HepG2 (cell line): ENCODE data around the gene HORMAD2. TPM values are rescaled to one million over a fixed set of nuclear protein-coding genes. Genes with fewer than 3 reads are reported as not detected.

Experiments used
- ATAC-seq: fragments of 200-7000 bp; cut with Tn5 transposase; 3 replicates; pipeline ENCODE4 v1.9.1; 2020; ENCODE audit warnings: mild to moderate bottlenecking, moderate library complexity
- BruUV-seq: library from RNA; stranded (reverse); fragments of 400-500 nt; replicated peaks from 2 replicates; lab custom pipeline; 2021; lab: Mats Ljungman, UMichigan
- CTCF ChIA-PET: fragments of 300-600 bp; formaldehyde crosslinking; extraction: SDS; loops from one replicate; lab custom pipeline; 2021; ENCODE audit warnings: low total read pairs, inconsistent platforms, low intra/inter-chr PET ratio; lab: Yijun Ruan, JAX
- POLR2A ChIA-PET: fragments of 350-600 bp; sonication (Branson Sonifier 250); formaldehyde crosslinking; loops from one replicate; lab custom pipeline; 2020; ENCODE audit warnings: antibody characterized with exemption, inconsistent platforms; lab: Yijun Ruan, JAX
- DNase-seq: peaks from one replicate; pipeline ENCODE4 v3.0.0-alpha.2; 2015; ENCODE audit warnings: low spot score
- FAIRE-seq: peaks from 3 replicates; lab custom pipeline; 2011; peaks lifted over from hg19 to GRCh38; lab: Jason Lieb, UNC
- H2AFZ ChIP-seq: one replicate; pipeline ENCODE4 v1.6.1; 2011; ENCODE audit warnings: low read length, inconsistent platforms
- H3K27ac ChIP-seq: fragments of 300-600 bp; 3 replicates; pipeline ENCODE4 v1.8.0; 2011; ENCODE audit warnings: mixed run types, mild to moderate bottlenecking, mixed read lengths, low read length, inconsistent platforms; ENCODE audit not compliant: insufficient read depth; ENCODE audit errors: extremely low read length
- H3K27me3 ChIP-seq, 2 experiments: fragments of 200-600 bp in 1 of 2; 2 replicates in 1 of 2; 3 replicates in 1 of 2; pipeline versions ENCODE4 v1.6.0 to v1.8.0; 2011; ENCODE audit warnings: low read length in 2 of 2, mild to moderate bottlenecking in 2 of 2, moderate library complexity in 2 of 2, inconsistent platforms in 1 of 2; ENCODE audit not compliant: insufficient read depth in 2 of 2, control insufficient read depth in 1 of 2
- H3K36me3 ChIP-seq, 2 experiments: fragments of 200-600 bp in 1 of 2; replicated peaks in 1 of 2; 2 replicates in 1 of 2; 3 replicates in 1 of 2; pipeline versions ENCODE4 v1.5.1 to v1.8.0; 2011; ENCODE audit warnings: low read length in 2 of 2, inconsistent platforms in 1 of 2; ENCODE audit not compliant: insufficient read depth in 2 of 2, control insufficient read depth in 1 of 2
- H3K4me1 ChIP-seq: 2 replicates; pipeline ENCODE4 v1.5.1; 2012; ENCODE audit warnings: low read length, inconsistent platforms; ENCODE audit not compliant: insufficient read depth
- H3K4me2 ChIP-seq: 2 replicates; pipeline ENCODE4 v1.6.0; 2011; ENCODE audit warnings: low read depth, low read length, inconsistent platforms
- H3K4me3 ChIP-seq, 3 experiments: fragments of 200-600 bp in 1 of 3; sonication (generic), shearing (Covaris generic) in 1 of 3; replicated peaks in 1 of 3; 2 replicates each; pipeline ENCODE4 v1.5.1; 2011 to 2016; ENCODE audit warnings: low read length in 3 of 3, inconsistent platforms in 2 of 3, low read depth in 2 of 3, mild to moderate bottlenecking in 2 of 3, control low read depth in 1 of 3, mixed read lengths in 1 of 3; ENCODE audit not compliant: insufficient read depth in 1 of 3
- H3K79me2 ChIP-seq: one replicate; pipeline ENCODE4 v1.6.1; 2011; ENCODE audit warnings: low read length, inconsistent platforms; ENCODE audit not compliant: insufficient read depth
- H3K9ac ChIP-seq: 2 replicates; pipeline ENCODE4 v1.6.0; 2011; ENCODE audit warnings: mild to moderate bottlenecking, low read depth, low read length, inconsistent platforms; ENCODE audit not compliant: insufficient read depth
- H3K9me3 ChIP-seq: 2 replicates; pipeline ENCODE4 v1.5.1; 2012; ENCODE audit warnings: mild to moderate bottlenecking, low read length
- H4K20me1 ChIP-seq: 2 replicates; pipeline ENCODE4 v1.6.0; 2011; ENCODE audit warnings: inconsistent platforms, mild to moderate bottlenecking, low read length, moderate library complexity; ENCODE audit not compliant: insufficient read depth
- JUN ChIP-seq: sonication (generic); formaldehyde crosslinking; IDR thresholded peaks from 2 replicates; pipeline ENCODE4 v1.4.0; 2020; ENCODE audit warnings: mild to moderate bottlenecking, missing genetic modification reagents
- MTA1 ChIP-seq: sonication (generic); formaldehyde crosslinking; IDR thresholded peaks from 2 replicates; pipeline ENCODE4 v1.4.0; 2020; ENCODE audit warnings: missing genetic modification reagents, mild to moderate bottlenecking, borderline replicate concordance
- PITX1 ChIP-seq: sonication (generic); formaldehyde crosslinking; IDR thresholded peaks from 2 replicates; pipeline ENCODE4 v1.5.1; 2020; ENCODE audit warnings: mild to moderate bottlenecking, missing genetic modification reagents
- ZNF34 ChIP-seq: sonication (generic); formaldehyde crosslinking; IDR thresholded peaks from 2 replicates; pipeline ENCODE4 v1.4.0; 2020; ENCODE audit warnings: mild to moderate bottlenecking, missing genetic modification reagents, borderline replicate concordance
- ZNF543 ChIP-seq: sonication (generic); formaldehyde crosslinking; IDR thresholded peaks from 2 replicates; pipeline ENCODE4 v1.4.0; 2020; ENCODE audit warnings: mild to moderate bottlenecking, missing genetic modification reagents
- WGBS: methylation state at CpG from one replicate; pipeline ENCODE4 v1.1.6; 2017; ENCODE audit warnings: low lambda C conversion rate; 5-methylcytosine and 5-hydroxymethylcytosine counted together
- in situ Hi-C: cut with HindIII; loops from 2 replicates; pipeline ENCODE4 v1.10.0; 2017; ENCODE audit warnings: low pct_unique_long_range_greater_than_20kb; ENCODE audit not compliant: extremely low pct_ligation_motif_present
- intact Hi-C: fragments of 100-400 bp; cut with micrococcal nuclease; formaldehyde crosslinking; loops from one replicate; pipeline ENCODE4 v1.10.0; 2022; ENCODE audit not compliant: unreplicated experiment
- polyA plus RNA-seq, 8 experiments: library from polyadenylated mRNA; depleted of rRNA in 3 of 8; stranded (reverse) in 7 of 8; unstranded in 1 of 8; fragments of >200 nt; fragmentation: Illumina TruSeq in 4 of 8; extraction: Trizol in 4 of 8; gene quantifications; 2 replicates each; pipeline versions ENCODE4 v1.2.1 to v1.2.3, GENCODE V29; 2011 to 2016; ENCODE audit warnings: low read depth in 4 of 8, missing spikeins in 1 of 8, mixed read lengths in 1 of 8; ENCODE audit not compliant: insufficient read depth in 1 of 8
- total RNA-seq, 5 experiments: library from RNA; depleted of rRNA; stranded (reverse); fragments of >200 nt; fragmentation: Illumina TruSeq; extraction: Trizol; gene quantifications; 2 replicates each; pipeline ENCODE4 v1.2.3, GENCODE V29; 2016; ENCODE audit warnings: low read depth in 1 of 5
- TF ChIP-seq, protein P1 (sequence below), 2 experiments: sonication (generic) in 1 of 2; formaldehyde crosslinking in 1 of 2; IDR thresholded peaks; 2 replicates each; pipeline versions ENCODE4 v1.4.0 to v1.6.1; 2016 to 2020; ENCODE audit warnings: borderline replicate concordance in 1 of 2, low read depth in 1 of 2, mild to moderate bottlenecking in 1 of 2, missing genetic modification reagents in 1 of 2
- TF ChIP-seq, protein P2 (sequence below): sonication (generic); formaldehyde crosslinking; IDR thresholded peaks from 2 replicates; pipeline ENCODE4 v1.5.1; 2020; ENCODE audit warnings: mild to moderate bottlenecking, missing genetic modification reagents, borderline replicate concordance

HORMAD2 gene
- total and polyA plus RNA-seq, 2 of the 13 experiments (the other 11 are each of a cell fraction or from before 2014, with no cell fraction given), result not detected

- no TSS peak for BruUV-seq
- peak overlapping the region; percentile 49 for H3K9ac ChIP-seq
These were observed 129.4 kb downstream of the HORMAD2 start for GRCh38 chr22:30209642-30210041.

More at GRCh38 chr22:30209642-30210041, 129.4 kb downstream of the HORMAD2 start:
- no peaks in the 10 kb centered on the region for H4K20me1 ChIP-seq
- TF ChIP-seq, protein P1, sequence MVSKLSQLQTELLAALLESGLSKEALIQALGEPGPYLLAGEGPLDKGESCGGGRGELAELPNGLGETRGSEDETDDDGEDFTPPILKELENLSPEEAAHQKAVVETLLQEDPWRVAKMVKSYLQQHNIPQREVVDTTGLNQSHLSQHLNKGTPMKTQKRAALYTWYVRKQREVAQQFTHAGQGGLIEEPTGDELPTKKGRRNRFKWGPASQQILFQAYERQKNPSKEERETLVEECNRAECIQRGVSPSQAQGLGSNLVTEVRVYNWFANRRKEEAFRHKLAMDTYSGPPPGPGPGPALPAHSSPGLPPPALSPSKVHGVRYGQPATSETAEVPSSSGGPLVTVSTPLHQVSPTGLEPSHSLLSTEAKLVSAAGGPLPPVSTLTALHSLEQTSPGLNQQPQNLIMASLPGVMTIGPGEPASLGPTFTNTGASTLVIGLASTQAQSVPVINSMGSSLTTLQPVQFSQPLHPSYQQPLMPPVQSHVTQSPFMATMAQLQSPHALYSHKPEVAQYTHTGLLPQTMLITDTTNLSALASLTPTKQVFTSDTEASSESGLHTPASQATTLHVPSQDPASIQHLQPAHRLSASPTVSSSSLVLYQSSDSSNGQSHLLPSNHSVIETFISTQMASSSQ (IDR thresholded peaks at IDR 0.05; ENCODE audit: low read depth), result no peak
- TF ChIP-seq, protein P1 (CRISPR knock-in tag; IDR thresholded peaks at IDR 0.05; ENCODE audit: borderline replicate concordance), result 0 out of 2 replicates have a peak, but pooled peaks have one; percentile 41
- no peak for TF ChIP-seq PITX1 (CRISPR knock-in tag)
- TF ChIP-seq, protein P2, sequence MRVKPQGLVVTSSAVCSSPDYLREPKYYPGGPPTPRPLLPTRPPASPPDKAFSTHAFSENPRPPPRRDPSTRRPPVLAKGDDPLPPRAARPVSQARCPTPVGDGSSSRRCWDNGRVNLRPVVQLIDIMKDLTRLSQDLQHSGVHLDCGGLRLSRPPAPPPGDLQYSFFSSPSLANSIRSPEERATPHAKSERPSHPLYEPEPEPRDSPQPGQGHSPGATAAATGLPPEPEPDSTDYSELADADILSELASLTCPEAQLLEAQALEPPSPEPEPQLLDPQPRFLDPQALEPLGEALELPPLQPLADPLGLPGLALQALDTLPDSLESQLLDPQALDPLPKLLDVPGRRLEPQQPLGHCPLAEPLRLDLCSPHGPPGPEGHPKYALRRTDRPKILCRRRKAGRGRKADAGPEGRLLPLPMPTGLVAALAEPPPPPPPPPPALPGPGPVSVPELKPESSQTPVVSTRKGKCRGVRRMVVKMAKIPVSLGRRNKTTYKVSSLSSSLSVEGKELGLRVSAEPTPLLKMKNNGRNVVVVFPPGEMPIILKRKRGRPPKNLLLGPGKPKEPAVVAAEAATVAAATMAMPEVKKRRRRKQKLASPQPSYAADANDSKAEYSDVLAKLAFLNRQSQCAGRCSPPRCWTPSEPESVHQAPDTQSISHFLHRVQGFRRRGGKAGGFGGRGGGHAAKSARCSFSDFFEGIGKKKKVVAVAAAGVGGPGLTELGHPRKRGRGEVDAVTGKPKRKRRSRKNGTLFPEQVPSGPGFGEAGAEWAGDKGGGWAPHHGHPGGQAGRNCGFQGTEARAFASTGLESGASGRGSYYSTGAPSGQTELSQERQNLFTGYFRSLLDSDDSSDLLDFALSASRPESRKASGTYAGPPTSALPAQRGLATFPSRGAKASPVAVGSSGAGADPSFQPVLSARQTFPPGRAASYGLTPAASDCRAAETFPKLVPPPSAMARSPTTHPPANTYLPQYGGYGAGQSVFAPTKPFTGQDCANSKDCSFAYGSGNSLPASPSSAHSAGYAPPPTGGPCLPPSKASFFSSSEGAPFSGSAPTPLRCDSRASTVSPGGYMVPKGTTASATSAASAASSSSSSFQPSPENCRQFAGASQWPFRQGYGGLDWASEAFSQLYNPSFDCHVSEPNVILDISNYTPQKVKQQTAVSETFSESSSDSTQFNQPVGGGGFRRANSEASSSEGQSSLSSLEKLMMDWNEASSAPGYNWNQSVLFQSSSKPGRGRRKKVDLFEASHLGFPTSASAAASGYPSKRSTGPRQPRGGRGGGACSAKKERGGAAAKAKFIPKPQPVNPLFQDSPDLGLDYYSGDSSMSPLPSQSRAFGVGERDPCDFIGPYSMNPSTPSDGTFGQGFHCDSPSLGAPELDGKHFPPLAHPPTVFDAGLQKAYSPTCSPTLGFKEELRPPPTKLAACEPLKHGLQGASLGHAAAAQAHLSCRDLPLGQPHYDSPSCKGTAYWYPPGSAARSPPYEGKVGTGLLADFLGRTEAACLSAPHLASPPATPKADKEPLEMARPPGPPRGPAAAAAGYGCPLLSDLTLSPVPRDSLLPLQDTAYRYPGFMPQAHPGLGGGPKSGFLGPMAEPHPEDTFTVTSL, result no peak
- TF ChIP-seq JUN (CRISPR knock-in tag), result 0 out of 2 replicates have a peak, but pooled peaks have one; percentile 3
- no peak for TF ChIP-seq ZNF34 (CRISPR knock-in tag)
- 0 out of 2 replicates have a peak, but pooled peaks have one; percentile 4 for TF ChIP-seq MTA1 (CRISPR knock-in tag)
- 0 out of 2 replicates have a peak, but pooled peaks have one; percentile 5 for TF ChIP-seq ZNF543 (CRISPR knock-in tag)
- DNase-seq (no peak), FAIRE-seq (no peak), ATAC-seq (no peak)
- H3K27me3 ChIP-seq, result no peaks in the 10 kb centered on the region
- H3K27ac ChIP-seq, result peak overlapping the region; percentile 70
- H3K79me2 ChIP-seq, result no peaks in the 10 kb centered on the region
- 84% methylated on average over 5 of the region's 6 CpGs for WGBS
- ChIA-PET POLR2A (interaction anchor here (0.9 to 3.3 kb wide), 5 partner anchors 11 to 41 kb away, joined by 3 to 32 read pairs (median 3); no protein-coding TSS in a partner anchor), CTCF (no interaction called here)
- no peaks in the 10 kb centered on the region for H3K36me3 ChIP-seq
- H3K9me3 ChIP-seq, result no peaks in the 10 kb centered on the region
- H3K4me2 ChIP-seq, result no peak overlapping the region
- H3K4me1 ChIP-seq, result peaks cover 92% of the 10 kb centered on the region
- in situ Hi-C loops (no loop called here), intact Hi-C loops (no loop called here)
- H3K4me3 ChIP-seq, result no peak overlapping the region
- no peak overlapping the region for H2AFZ ChIP-seq
